Measurements from ENCODE around the gene S100B. TPM values are rescaled to one million over a fixed set of nuclear protein-coding genes. Genes with fewer than 3 reads are reported as not detected.

The S100B gene
- total RNA-seq, 3 donors from 2014 or later, result 25.6 to 242 (median 61.3) TPM

GRCh38 chr21:46637952-46638746 is 33.3 kb upstream of the S100B start:
- no peaks in the 10 kb centered on the region for H3K27me3 ChIP-seq
- H3K36me3 ChIP-seq, result no peaks in the 10 kb centered on the region
- no peak for DNase-seq (ENCODE audit: low spot score in 2 of 2)
- peak overlapping the region in 1 of 2 donors; percentile 15 for H3K27ac ChIP-seq
- intact Hi-C loops (cut with DNase I; ENCODE audit: low total_unique reads), result no loop called here
- H3K4me3 ChIP-seq, result peak overlapping the region in 2 of 3 donors; percentile 2 to 26
- no peak for TF ChIP-seq POLR2AphosphoS5 (IDR thresholded peaks at IDR 0.05)
- H3K9me3 ChIP-seq, result no peaks in the 10 kb centered on the region
- peaks cover 0 to 9% of the 10 kb centered on the region in 2 donors for H3K4me1 ChIP-seq

GRCh38 chr21:46636550-46637285 is 31.8 kb upstream of the S100B start:
- Histone ChIP-seq H3K4me3 (peak overlapping the region in 2 of 3 donors; percentile 86 to 88), H3K4me1 (peaks cover 0 to 9% of the 10 kb centered on the region in 2 donors), H3K27me3 (no peaks in the 10 kb centered on the region), H3K36me3 (no peaks in the 10 kb centered on the region), H3K27ac (peak overlapping the region in 1 of 2 donors; percentile 99), H3K9me3 (no peaks in the 10 kb centered on the region)
- TF ChIP-seq POLR2AphosphoS5 (IDR thresholded peaks at IDR 0.05) (no peak), CTCF (IDR thresholded peaks at IDR 0.05) (no peak), POLR2A (IDR thresholded peaks at IDR 0.05) (no peak)
- DNase-seq (ENCODE audit: low spot score in 2 of 2), result no peak
- intact Hi-C loops (cut with DNase I; ENCODE audit: low total_unique reads), result no loop called here

GRCh38 chr21:46636181-46636512 is 31.3 kb upstream of the S100B start:
- H3K36me3 ChIP-seq, result no peaks in the 10 kb centered on the region
- no peaks in the 10 kb centered on the region for H3K9me3 ChIP-seq
- intact Hi-C loops (cut with DNase I; ENCODE audit: low total_unique reads), result no loop called here
- no peaks in the 10 kb centered on the region for H3K27me3 ChIP-seq
- peak overlapping the region; percentile 86 to 89 (median 88) for H3K4me3 ChIP-seq
- DNase-seq (ENCODE audit: low spot score in 2 of 2), result no peak
- H3K27ac ChIP-seq, result peak overlapping the region; percentile 97 to 99
- H3K4me1 ChIP-seq, result peaks cover 0 to 9% of the 10 kb centered on the region in 2 donors
- TF ChIP-seq POLR2AphosphoS5 (IDR thresholded peaks at IDR 0.05), result no peak
- no peak for TF ChIP-seq CTCF (IDR thresholded peaks at IDR 0.05)

GRCh38 chr21:46635324-46636180 is 30.7 kb upstream of the S100B start, which contains the start of gene PRMT2:
PRMT2 (plus strand) TSS chr21:46635674; CDS start chr21:46636952, 1,278 bp downstream.
- H3K27ac ChIP-seq, result peak within 1 kb of the TSS; percentile 97 to 99
- peak; percentile 87 to 97 (median 93) for TF ChIP-seq POLR2AphosphoS5 (IDR thresholded peaks at IDR 0.05)
- TF ChIP-seq POLR2A (IDR thresholded peaks at IDR 0.05), result peak; percentile 92
- TF ChIP-seq CTCF (IDR thresholded peaks at IDR 0.05), result no peak
- peaks cover 0 to 9% of the 10 kb centered on the region in 2 donors for H3K4me1 ChIP-seq
- peak; percentile 94 to 97 for DNase-seq (ENCODE audit: low spot score in 2 of 2)
- H3K36me3 ChIP-seq, result no peaks in the 10 kb centered on the region
- H3K4me3 ChIP-seq, result peak within 1 kb of the TSS; percentile 86 to 89 (median 88)
- no peaks in the 10 kb centered on the region for H3K27me3 ChIP-seq
- intact Hi-C loops (cut with DNase I; ENCODE audit: low total_unique reads), result no loop called here
- H3K9me3 ChIP-seq, result no peaks in the 10 kb centered on the region

- no peaks in the 10 kb centered on the region for H3K27me3 ChIP-seq
- peak in 1 of 2 donors; percentile 67 for DNase-seq (ENCODE audit: low spot score in 2 of 2)
- no peaks in the 10 kb centered on the region for H3K36me3 ChIP-seq
- peak in 1 of 3 donors; percentile 21 for TF ChIP-seq CTCF (IDR thresholded peaks at IDR 0.05)
- TF ChIP-seq POLR2AphosphoS5 (IDR thresholded peaks at IDR 0.05), result peak in 2 of 3 donors; percentile 11 to 40
- no peak for TF ChIP-seq POLR2A (IDR thresholded peaks at IDR 0.05)
- intact Hi-C loops (cut with DNase I; ENCODE audit: low total_unique reads), result no loop called here
- H3K27ac ChIP-seq, result peak overlapping the region; percentile 97 to 99
- H3K4me3 ChIP-seq, result peak overlapping the region; percentile 86 to 89 (median 88)
- H3K4me1 ChIP-seq, result peaks cover 0 to 9% of the 10 kb centered on the region in 2 donors
- no peaks in the 10 kb centered on the region for H3K9me3 ChIP-seq
These were observed 30.1 kb upstream of the S100B start for GRCh38 chr21:46634966-46635323.

Measured in breast epithelium (tissue), 4 donors.